Activated CD4-positive, alpha-beta T cell treated with anti-CD3 and anti-CD28 coated beads, Interleukin-10, Interleukin-2, amounts not matched to agents 100 ng/mL and 50 ng/mL, durations not matched to agents 16 hours and 8 hours (primary cell): ENCODE measurements around the gene ARCN1.
"Not testable (repeated sequence)": the region's sequence is repeated elsewhere in the genome, so short reads cannot be mapped to it uniquely, and the experiment has no call there.

Experiments used
- DNase-seq: peaks from one replicate; pipeline ENCODE4 v3.0.0-alpha.2; 2020

The ARCN1 gene

GRCh38 chr11:118545533-118545932 lies 26.7 kb upstream of the ARCN1 start:
- no peak for DNase-seq

- no peak for DNase-seq
Measured at GRCh38 chr11:118547132-118547531, 25.1 kb upstream of the ARCN1 start.

GRCh38 chr11:118552341-118552740 lies 19.9 kb upstream of the ARCN1 start:
- DNase-seq = no peak

- no peak for DNase-seq
Measured at GRCh38 chr11:118560806-118561205, 11.4 kb upstream of the ARCN1 start.

GRCh38 chr11:118565051-118565450 lies 7.2 kb upstream of the ARCN1 start:
- DNase-seq = no peak

- no peak for DNase-seq
Measured at GRCh38 chr11:118569670-118570069, 2.5 kb upstream of the ARCN1 start.

GRCh38 chr11:118570787-118571186 lies 1.4 kb upstream of the ARCN1 start:
- DNase-seq = no peak

- peak; percentile 5 for DNase-seq
Measured at GRCh38 chr11:118571701-118572060, 528 bp upstream of the ARCN1 start.

GRCh38 chr11:118572981-118573550 lies 857 bp downstream of the ARCN1 start:
- peak; percentile 75 for DNase-seq

- no peak for DNase-seq
Measured at GRCh38 chr11:118574636-118575035, 2.4 kb downstream of the ARCN1 start.

- not testable (repeated sequence) for DNase-seq
Measured at GRCh38 chr11:118577995-118578394, 5.8 kb downstream of the ARCN1 start.

GRCh38 chr11:118581057-118581456 lies 8.8 kb downstream of the ARCN1 start:
- DNase-seq = no peak

GRCh38 chr11:118587952-118588351 lies 15.7 kb downstream of the ARCN1 start:
- no peak for DNase-seq

GRCh38 chr11:118592616-118593367 lies 20.6 kb downstream of the ARCN1 start:
- DNase-seq = no peak

GRCh38 chr11:118594984-118595383 lies 22.8 kb downstream of the ARCN1 start:
- peak; percentile 67 for DNase-seq

- DNase-seq = no peak
Measured at GRCh38 chr11:118596224-118597146, 24.3 kb downstream of the ARCN1 start.

GRCh38 chr11:118597556-118597955 lies 25.3 kb downstream of the ARCN1 start:
- no peak for DNase-seq

GRCh38 chr11:118602331-118602730 lies 30.1 kb downstream of the ARCN1 start:
- DNase-seq = no peak

- not testable (repeated sequence) for DNase-seq
Measured at GRCh38 chr11:118603709-118604108, 31.5 kb downstream of the ARCN1 start.

GRCh38 chr11:118604566-118604965 lies 32.4 kb downstream of the ARCN1 start:
- DNase-seq = no peak

GRCh38 chr11:118605116-118605867 lies 33.1 kb downstream of the ARCN1 start:
- no peak for DNase-seq

GRCh38 chr11:118606157-118606843 lies 34.1 kb downstream of the ARCN1 start:
- DNase-seq = no peak
